ENCODE measurements around the gene CMTM5. TPM values are rescaled to one million over a fixed set of nuclear protein-coding genes. Genes with fewer than 3 reads are reported as not detected.

The CMTM5 gene
- total and polyA plus RNA-seq, 2 donors (not counting 3 experiments of a cell fraction or from before 2014, with no cell fraction given), result not detected

GRCh38 chr14:23347406-23348296 is 29.2 kb upstream of the CMTM5 start:
- FAIRE-seq (no peak), DNase-seq (ENCODE audit: low read depth, low spot score) (no peak)
- peaks cover 21% of the 10 kb centered on the region in 2 experiments for H3K27me3 ChIP-seq (ENCODE audit: control insufficient read depth in 2 of 2, insufficient read depth in 2 of 2, low read length in 2 of 2)
- H2AFZ ChIP-seq (ENCODE audit: low read depth, low read length), result no peak overlapping the region
- H3K27ac ChIP-seq (ENCODE audit: insufficient read depth, low read depth, low read length), result no peak overlapping the region
- BruUV-seq (replicated peaks), result no TSS peak
- H3K4me3 ChIP-seq (replicated peaks in 1 of 3; ENCODE audit: insufficient read depth in 1 of 3, low read depth in 1 of 3, low read length in 3 of 3), result no peak overlapping the region
- H3K9me1 ChIP-seq (replicated peaks; ENCODE audit: control insufficient read depth, extremely low read depth, insufficient read depth, low read length), result no peaks in the 10 kb centered on the region
- CTCF ChIA-PET, result no interaction called here
- no peaks in the 10 kb centered on the region for H3K9me3 ChIP-seq (replicated peaks; ENCODE audit: control insufficient read depth, insufficient read depth, low read length)
- no peak overlapping the region for H3K9ac ChIP-seq (replicated peaks; ENCODE audit: extremely low read depth, insufficient read depth, low read length)
- H3K4me1 ChIP-seq (ENCODE audit: control insufficient read depth, extremely low read depth, insufficient read depth, low read length), result no peaks in the 10 kb centered on the region
- H3K36me3 ChIP-seq (ENCODE audit: control insufficient read depth in 2 of 2, extremely low read depth in 1 of 2, insufficient read depth in 2 of 2, low read length in 2 of 2), result no peaks in the 10 kb centered on the region
- POLR2A ChIA-PET, result no interaction called here
- H3K4me2 ChIP-seq (ENCODE audit: insufficient read depth, low read length), result no peak overlapping the region
- intact Hi-C loops (cut with micrococcal nuclease) (no loop called here), dilution Hi-C loops (cut with MboI; ENCODE audit: extremely low pct_ligation_motif_present, low sequenced_read_pairs) (no loop called here)
- H3K79me2 ChIP-seq (ENCODE audit: control insufficient read depth, insufficient read depth, low read length), result no peaks in the 10 kb centered on the region
- TF ChIP-seq POLR2AphosphoS5 (IDR thresholded peaks at IDR 0.05; ENCODE audit: insufficient read depth, low read depth, low read length) (no peak), CTCF (IDR thresholded peaks at IDR 0.05; ENCODE audit: extremely low read depth in 1 of 2, insufficient read depth in 1 of 2, low read depth in 1 of 2, low read length in 2 of 2) (no peak), POLR2A (IDR thresholded peaks at IDR 0.05; ENCODE audit: low read depth, low read length) (no peak), EZH2 (IDR thresholded peaks at IDR 0.05; ENCODE audit: borderline replicate concordance, low read depth, low read length, severe bottlenecking) (no peak), GATA2 (IDR thresholded peaks at IDR 0.05; ENCODE audit: insufficient read depth, insufficient read length, low read depth, low read length) (no peak)
- no peaks in the 10 kb centered on the region for H4K20me1 ChIP-seq (replicated peaks; ENCODE audit: control insufficient read depth, extremely low read depth, insufficient read depth, low read length)
